ENCODE data around the gene CCDC116.

The CCDC116 gene

DNA sequence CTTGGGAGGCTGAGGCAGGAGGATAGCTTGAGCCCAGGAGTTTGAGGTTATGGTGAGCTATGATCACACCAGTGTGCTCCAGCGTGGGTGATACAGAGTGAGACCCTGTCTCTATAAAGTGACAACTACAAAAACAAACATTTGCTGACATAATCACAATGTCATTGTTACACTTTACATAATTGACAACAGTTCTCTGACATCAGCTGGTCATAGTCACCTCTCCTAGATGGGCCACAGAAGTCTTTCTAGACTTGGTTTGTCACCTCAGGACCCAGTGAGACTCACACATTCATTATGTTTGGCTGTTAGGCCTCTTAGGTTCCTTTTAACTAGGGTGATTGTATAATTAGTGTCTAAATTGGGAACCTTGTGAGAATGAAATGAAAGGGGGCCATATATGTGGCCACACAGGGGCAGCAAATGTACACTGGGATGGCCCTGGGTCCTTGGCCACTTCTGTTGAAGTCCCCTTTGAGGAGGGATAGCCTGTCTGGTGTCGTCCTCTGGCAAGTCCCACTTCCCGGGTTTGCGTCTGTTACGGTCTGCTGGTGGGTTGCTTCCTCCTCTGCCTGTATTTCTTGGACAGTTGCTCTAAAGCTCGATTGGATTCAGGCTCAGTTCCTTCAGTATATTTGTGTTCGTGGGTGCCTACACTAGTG lies 27.4 kb downstream of the CCDC116 start:
- TF ChIP-seq, protein P1, sequence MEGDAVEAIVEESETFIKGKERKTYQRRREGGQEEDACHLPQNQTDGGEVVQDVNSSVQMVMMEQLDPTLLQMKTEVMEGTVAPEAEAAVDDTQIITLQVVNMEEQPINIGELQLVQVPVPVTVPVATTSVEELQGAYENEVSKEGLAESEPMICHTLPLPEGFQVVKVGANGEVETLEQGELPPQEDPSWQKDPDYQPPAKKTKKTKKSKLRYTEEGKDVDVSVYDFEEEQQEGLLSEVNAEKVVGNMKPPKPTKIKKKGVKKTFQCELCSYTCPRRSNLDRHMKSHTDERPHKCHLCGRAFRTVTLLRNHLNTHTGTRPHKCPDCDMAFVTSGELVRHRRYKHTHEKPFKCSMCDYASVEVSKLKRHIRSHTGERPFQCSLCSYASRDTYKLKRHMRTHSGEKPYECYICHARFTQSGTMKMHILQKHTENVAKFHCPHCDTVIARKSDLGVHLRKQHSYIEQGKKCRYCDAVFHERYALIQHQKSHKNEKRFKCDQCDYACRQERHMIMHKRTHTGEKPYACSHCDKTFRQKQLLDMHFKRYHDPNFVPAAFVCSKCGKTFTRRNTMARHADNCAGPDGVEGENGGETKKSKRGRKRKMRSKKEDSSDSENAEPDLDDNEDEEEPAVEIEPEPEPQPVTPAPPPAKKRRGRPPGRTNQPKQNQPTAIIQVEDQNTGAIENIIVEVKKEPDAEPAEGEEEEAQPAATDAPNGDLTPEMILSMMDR (IDR thresholded peaks at IDR 0.05; ENCODE audit: control insufficient read depth, extremely low read depth, insufficient read depth), result no peak
- H3K4me3 ChIP-seq (ENCODE audit: low read depth, low read length), result no peak overlapping the region
- no peak for DNase-seq (ENCODE audit: low read depth)

DNA sequence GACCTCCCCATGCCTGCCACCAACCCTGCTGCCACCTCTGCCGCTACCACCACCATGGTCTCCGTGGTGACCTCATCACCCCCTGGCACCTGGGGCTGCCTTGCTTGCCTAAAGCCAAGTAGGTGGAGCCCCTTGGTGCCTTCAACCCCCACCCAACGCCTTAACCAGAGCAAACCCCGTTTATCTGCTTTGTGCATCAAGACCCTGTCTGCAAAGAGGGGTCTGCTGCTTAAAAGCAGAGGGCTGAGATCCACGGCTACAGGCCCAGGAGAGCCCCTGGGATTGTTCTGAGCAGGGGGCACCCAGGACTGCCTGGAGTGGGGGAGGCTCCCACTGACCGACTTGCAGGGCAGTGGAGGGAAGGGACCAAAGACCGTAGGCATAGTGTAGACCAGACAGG lies 28.3 kb downstream of the CCDC116 start:
- TF ChIP-seq, protein P1 (IDR thresholded peaks at IDR 0.05; ENCODE audit: control insufficient read depth, extremely low read depth, insufficient read depth), result no peak
- no peak overlapping the region for H3K4me3 ChIP-seq (ENCODE audit: low read depth, low read length)
- DNase-seq (ENCODE audit: low read depth), result no peak

DNA sequence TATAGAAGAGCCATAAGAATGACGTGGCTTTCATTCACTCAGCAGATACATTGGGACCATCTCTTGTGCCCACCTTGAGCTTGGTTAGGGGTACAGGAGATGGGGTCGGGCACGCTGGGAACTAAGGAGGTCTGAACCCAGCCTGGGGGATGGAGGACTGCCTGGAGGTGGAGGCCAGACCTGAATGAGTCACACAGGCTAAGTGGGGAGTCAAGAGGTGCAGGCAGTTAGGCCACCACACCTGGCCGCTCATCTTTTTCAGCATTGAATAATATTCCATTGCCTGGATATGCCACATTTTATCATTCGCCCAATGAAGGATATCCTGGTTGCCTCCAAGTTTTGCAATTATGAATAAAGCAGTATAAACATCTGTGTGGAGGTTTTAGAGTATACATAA lies 29.4 kb downstream of the CCDC116 start:
- no peak for DNase-seq (ENCODE audit: low read depth)
- no peak overlapping the region for H3K4me3 ChIP-seq (ENCODE audit: low read depth, low read length)
- TF ChIP-seq, protein P1 (IDR thresholded peaks at IDR 0.05; ENCODE audit: control insufficient read depth, extremely low read depth, insufficient read depth), result no peak

DNA sequence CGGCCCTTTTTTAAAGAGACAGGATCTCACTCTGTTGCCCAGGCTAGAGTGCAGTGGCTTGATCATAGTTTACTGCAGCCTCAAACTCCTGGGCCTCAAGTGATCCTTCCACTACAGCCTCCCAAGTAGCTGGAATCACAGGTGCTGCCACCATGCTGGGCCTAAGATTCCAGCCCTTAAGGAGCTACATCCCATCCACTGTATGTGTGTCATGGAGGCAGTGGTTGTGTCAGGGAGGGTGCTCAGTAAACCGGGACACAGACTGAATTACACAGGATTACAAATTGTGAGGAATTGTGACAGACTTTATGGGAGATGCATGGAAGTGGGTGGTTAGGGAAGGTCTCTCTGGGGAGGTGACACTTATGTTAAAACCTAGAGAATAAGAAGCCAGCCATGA lies 31.2 kb downstream of the CCDC116 start:
- TF ChIP-seq, protein P1 (IDR thresholded peaks at IDR 0.05; ENCODE audit: control insufficient read depth, extremely low read depth, insufficient read depth), result no peak
- DNase-seq (ENCODE audit: low read depth), result no peak
- no peak overlapping the region for H3K4me3 ChIP-seq (ENCODE audit: low read depth, low read length)

DNA sequence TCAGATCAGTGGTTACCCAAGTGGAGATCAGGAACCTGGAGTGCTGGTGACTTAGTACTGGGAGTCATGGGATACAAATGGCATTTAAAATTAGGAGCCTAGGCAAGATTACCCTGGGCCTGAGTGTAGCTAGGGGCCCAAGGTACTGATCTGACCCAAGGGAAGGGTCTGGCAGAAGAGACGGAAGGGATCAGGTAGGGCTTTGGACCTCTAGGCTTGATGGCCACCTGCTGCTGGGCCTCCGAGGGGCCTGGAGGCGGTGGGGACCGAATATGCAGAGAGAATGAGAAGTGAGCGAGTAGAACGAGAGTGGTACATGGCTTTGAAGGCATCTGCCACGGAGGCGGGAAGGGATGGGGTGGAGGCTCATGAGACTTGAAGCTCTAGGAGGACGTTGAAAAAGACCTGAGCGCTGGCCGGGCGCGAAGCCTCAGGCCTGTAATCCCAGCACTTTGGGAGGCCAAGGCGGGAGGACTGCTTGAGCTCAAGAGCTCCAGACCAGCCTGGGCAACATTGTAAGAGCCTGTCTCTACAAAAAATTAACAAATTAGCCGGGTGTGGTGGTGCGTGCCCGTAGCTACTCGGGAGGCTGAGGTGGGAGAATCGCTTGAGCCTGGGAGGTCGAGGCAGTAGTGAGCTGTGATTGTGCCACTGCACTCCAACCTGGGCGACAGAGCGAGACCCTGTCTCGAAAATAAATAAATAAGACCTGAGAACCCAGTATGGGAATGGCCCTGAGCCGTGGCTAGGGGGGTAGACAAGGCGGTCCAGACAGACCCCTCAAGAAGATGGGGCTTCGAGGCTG lies 32.7 kb downstream of the CCDC116 start:
- H3K4me3 ChIP-seq (ENCODE audit: low read depth, low read length), result peak overlapping the region; percentile 59
- TF ChIP-seq, protein P1 (IDR thresholded peaks at IDR 0.05; ENCODE audit: control insufficient read depth, extremely low read depth, insufficient read depth), result no peak
- DNase-seq (ENCODE audit: low read depth), result no peak

DNA sequence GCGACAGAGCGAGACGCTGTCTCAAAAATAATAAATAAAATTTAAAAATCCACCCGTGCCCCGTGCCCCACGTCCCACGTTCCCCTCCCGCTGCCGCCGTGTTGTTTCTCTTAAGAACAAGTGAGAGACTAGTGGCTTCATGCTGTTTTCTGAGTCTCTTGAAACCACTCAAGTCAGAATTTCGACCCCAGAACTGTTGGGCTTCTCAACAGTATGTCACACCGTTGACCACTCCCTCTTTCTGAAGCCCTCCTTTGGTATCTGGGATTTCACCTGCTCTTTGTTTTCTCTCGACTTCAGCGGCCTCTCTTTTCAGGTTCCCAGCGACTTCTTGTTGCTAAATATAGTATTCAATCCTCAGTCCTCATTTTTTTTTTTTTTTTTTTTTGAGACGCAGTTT lies 34.2 kb downstream of the CCDC116 start:
- no peak for DNase-seq (ENCODE audit: low read depth)
- TF ChIP-seq, protein P1 (IDR thresholded peaks at IDR 0.05; ENCODE audit: control insufficient read depth, extremely low read depth, insufficient read depth), result no peak
- peak overlapping the region; percentile 59 for H3K4me3 ChIP-seq (ENCODE audit: low read depth, low read length)
